GM19239 (cell line): ENCODE results near the gene PLA2G2A.
"Not testable (repeated sequence)": the region's sequence is repeated elsewhere in the genome, so short reads cannot be mapped to it uniquely, and the experiment has no call there.

Experiments used
- DNase-seq: peaks from one replicate; pipeline ENCODE4 v3.0.0; 2011; ENCODE audit warnings: low spot score; ENCODE audit not compliant: insufficient read length
- FAIRE-seq: peaks from 2 replicates; lab custom pipeline; 2011; peaks lifted over from hg19 to GRCh38; lab: Jason Lieb, UNC

Gene PLA2G2A

DNA sequence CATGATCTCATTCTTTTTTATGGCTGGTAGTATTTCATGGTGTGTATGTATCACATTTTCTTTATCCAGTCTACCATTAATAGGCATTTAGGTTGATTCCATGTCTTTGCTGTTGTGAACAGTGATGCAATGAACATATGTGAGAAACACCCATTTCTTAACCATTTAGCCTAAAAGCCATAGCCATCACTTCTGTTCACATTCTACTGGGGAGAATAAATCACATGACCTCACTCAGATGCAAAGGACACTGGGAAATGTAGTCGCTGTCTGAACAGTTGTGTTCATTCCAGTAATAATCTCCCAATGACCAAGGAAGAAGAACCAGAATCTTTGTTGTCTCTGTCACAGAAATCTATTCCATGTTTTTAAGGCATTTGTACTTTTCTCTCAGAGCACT lies 40.9 kb downstream of the PLA2G2A start:
- DNase-seq (no peak), FAIRE-seq (no peak)

DNA sequence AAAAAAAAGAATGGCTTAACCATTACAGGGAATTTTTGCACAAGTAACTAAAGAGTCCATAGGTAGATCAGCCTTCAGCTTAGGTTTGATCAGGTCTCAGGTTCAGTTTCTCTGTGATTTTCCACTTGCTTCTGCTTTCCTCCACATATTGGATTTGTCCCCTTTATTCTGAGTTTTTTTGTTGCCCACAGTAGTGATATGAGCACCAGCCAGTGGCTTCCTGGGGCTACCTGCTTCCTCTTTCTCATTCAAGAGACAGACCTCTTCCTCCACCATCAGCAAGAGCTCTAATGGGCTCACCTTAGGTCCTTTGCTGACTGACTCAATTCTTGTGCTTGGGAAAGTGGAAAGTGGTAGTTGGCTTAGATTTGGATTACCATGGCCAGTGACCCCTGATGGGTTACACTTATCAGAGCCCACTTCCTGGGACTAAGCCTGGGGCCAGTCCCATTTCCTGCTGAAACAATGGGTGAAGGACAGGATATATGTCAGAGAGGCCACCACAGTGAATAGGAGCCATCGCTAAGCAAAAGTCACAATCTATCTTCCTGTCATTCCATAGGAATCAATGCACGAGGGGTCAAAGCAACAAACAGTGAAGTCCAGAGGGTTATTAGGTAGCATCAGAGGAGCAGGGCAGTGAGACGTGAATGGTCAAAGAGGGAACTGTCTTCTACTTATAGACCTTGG lies 43.2 kb downstream of the PLA2G2A start:
- no peak for FAIRE-seq
- DNase-seq: no peak

DNA sequence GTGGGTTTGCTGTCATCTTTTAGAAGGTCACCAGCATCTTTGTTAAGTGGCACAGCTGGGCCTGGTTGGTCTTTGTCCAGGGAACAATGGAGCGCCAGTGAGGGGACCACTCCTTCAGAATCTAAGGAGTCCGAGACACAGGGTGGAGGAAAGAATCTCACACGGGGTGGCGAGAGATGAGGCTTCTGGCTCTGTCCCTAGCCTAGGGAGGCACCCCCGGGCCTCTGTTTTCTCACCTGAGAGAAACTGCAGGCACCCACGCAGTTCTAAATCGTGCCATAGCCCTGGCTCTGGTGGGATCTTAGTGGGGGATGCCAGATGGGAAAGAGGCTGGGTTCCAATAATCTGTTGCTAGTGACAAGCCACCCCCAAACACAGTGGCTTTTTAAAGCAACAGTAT lies 45.1 kb downstream of the PLA2G2A start:
- FAIRE-seq (no peak), DNase-seq (no peak)

DNA sequence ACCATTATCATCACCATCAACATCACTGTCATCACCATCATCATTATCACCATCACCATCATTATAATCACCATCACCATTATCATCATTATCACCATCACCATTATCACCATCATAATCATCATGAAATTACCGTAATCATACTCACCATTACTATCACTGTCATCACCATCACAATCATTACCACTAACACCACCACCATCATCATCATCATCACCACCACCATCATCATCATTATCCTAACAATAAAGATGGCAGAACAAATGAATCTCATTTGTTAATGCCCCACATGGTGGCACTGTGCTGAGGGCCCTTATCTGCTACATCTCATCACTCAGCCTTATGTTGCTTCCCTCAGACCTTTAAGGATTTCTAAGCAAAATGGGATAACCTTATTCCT lies 46.6 kb downstream of the PLA2G2A start:
- no peak for FAIRE-seq

DNA sequence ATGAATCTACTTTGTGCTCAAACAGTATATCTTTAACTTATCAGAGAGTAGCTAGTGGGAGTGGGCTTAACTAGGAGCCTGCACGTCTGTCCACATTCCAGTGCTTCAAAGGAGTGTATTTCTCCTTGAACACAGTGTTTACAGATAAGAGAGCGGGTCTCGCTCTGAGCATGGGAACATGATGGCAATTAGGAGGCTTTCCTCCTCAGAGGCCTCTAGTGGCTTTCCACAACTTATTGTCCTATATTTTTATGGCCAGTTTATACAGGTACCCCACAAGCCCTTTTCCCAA lies 52.3 kb downstream of the PLA2G2A start:
- FAIRE-seq, DNase-seq: not testable (repeated sequence)

More for the DNA sequence above, 46.6 kb downstream of the PLA2G2A start:
- no peak for DNase-seq

DNA sequence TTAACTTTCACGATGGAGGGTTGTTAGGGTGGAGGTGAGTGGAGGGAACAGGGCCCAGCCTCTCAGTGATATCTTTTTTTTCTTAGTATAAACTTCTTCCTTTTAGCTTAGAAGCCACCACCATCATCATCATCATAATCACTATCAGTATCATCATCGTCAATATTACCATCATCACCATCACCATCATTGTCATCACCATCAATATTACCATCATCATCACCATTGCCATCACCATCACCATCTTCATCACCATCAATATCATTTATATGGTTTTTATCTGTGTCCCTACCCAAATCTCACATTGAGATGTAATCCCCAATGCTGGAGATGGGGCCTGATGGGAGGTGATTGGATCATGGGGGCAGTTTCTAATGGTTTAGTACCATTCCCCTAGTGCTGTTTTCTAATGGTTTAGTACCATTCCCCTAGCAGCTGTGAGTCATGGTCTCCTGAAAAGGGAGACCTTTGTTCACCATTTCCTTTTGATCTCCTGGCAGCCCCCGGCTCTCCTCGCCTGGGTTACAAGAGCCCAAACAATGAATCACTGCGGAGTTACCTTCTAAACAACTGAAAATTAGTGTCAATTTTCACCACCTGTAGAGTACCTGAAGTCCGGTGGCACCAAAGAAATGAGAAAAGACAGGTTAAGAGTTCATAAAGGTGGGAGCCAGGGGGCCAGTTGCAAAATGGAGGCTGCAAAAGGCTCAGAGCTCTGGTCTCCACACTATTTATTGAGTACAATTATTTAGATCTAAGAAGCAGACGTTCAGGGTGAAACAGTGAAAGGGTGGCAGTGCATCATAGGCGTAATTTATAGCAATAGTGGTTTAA lies 52.9 kb downstream of the PLA2G2A start:
- no peak for FAIRE-seq
- DNase-seq: no peak
